ENCODE data around the gene KCNK4. TPM values are rescaled to one million over a fixed set of nuclear protein-coding genes. Genes with fewer than 3 reads are reported as not detected.

Gene KCNK4
- total and polyA plus RNA-seq, 2 of the 13 experiments (the other 11 are each of a cell fraction or from before 2014, with no cell fraction given): not detected

GRCh38 chr11:64246871-64247728 lies 44.0 kb upstream of the KCNK4 start, which contains the start of gene PPP1R14B (continued):
- TF ChIP-seq ZMYM4 (CRISPR knock-in tag; IDR thresholded peaks at IDR 0.05) (no peak), GPBP1L1 (CRISPR knock-in tag; IDR thresholded peaks at IDR 0.05) (no peak), ZNF160 (CRISPR knock-in tag; IDR thresholded peaks at IDR 0.05) (no peak), ZBTB33 (CRISPR knock-in tag; IDR thresholded peaks at IDR 0.05) (no peak), NFKBIZ (CRISPR knock-in tag; IDR thresholded peaks at IDR 0.05) (no peak), LCORL (IDR thresholded peaks at IDR 0.05) (no peak), LCORL (CRISPR knock-in tag; IDR thresholded peaks at IDR 0.05) (0 out of 2 replicates have a peak, but pooled peaks have one; percentile 44), GATA4 (IDR thresholded peaks at IDR 0.05; ENCODE audit: borderline replicate concordance, low read depth) (no peak), ELK4 (CRISPR knock-in tag; IDR thresholded peaks at IDR 0.05; ENCODE audit: borderline replicate concordance) (no peak), THAP8 (CRISPR knock-in tag; IDR thresholded peaks at IDR 0.05; ENCODE audit: borderline replicate concordance) (peak; percentile 62; the same call in 1 of the 2 replicates), ZNF598 (CRISPR knock-in tag; IDR thresholded peaks at IDR 0.05; ENCODE audit: borderline replicate concordance) (0 out of 2 replicates have a peak, but pooled peaks have one; percentile 31), ESRRA (CRISPR knock-in tag; IDR thresholded peaks at IDR 0.05; ENCODE audit: low read depth) (no peak), ZNF672 (CRISPR knock-in tag; IDR thresholded peaks at IDR 0.05) (no peak), ZNF318 (CRISPR knock-in tag; IDR thresholded peaks at IDR 0.05) (no peak), PRPF4 (IDR thresholded peaks at IDR 0.05; ENCODE audit: low read depth, low read length, poor library complexity, severe bottlenecking) (peak; percentile 59)

Measured in HepG2 (cell line).